Stimulated activated CD4-positive, alpha-beta T cell treated with anti-CD3 and anti-CD28 coated beads, Interleukin-15, amount 100 ng/mL, for 24 hours (primary cell): Measurements from ENCODE around the gene MUL1.
"Not testable (repeated sequence)": the region's sequence is repeated elsewhere in the genome, so short reads cannot be mapped to it uniquely, and the experiment has no call there.

ENCODE experiments used
- DNase-seq: peaks from one replicate; pipeline ENCODE4 v3.0.0-alpha.2; 2020

Gene MUL1

GRCh38 chr1:20511518-20512428 lies 3.8 kb upstream of the MUL1 start:
- DNase-seq, result no peak

GRCh38 chr1:20508411-20508771 lies 440 bp upstream of the MUL1 start:
- DNase-seq, result no peak

GRCh38 chr1:20507248-20507563 lies 745 bp downstream of the MUL1 start:
- DNase-seq, result no peak

- no peak for DNase-seq
Measured at GRCh38 chr1:20505488-20505887, 2.5 kb downstream of the MUL1 start.

- no peak for DNase-seq
Measured at GRCh38 chr1:20500716-20501115, 7.2 kb downstream of the MUL1 start.

- no peak for DNase-seq
Measured at GRCh38 chr1:20499718-20500117, 8.2 kb downstream of the MUL1 start.

GRCh38 chr1:20499105-20499504 lies 8.8 kb downstream of the MUL1 start:
- no peak for DNase-seq

GRCh38 chr1:20498116-20498515 lies 9.8 kb downstream of the MUL1 start:
- no peak for DNase-seq

GRCh38 chr1:20497506-20497905 lies 10.4 kb downstream of the MUL1 start:
- no peak for DNase-seq

GRCh38 chr1:20496725-20497383 lies 11.1 kb downstream of the MUL1 start:
- not testable (repeated sequence) for DNase-seq

GRCh38 chr1:20496241-20496661 lies 11.7 kb downstream of the MUL1 start:
- peak; percentile 57 for DNase-seq

- no peak for DNase-seq
Measured at GRCh38 chr1:20495661-20496060, 12.3 kb downstream of the MUL1 start.

- no peak for DNase-seq
Measured at GRCh38 chr1:20494609-20495311, 13.2 kb downstream of the MUL1 start.

- peak; percentile 82 for DNase-seq
Measured at GRCh38 chr1:20493839-20494608, 13.9 kb downstream of the MUL1 start.

- DNase-seq, result no peak
Measured at GRCh38 chr1:20493309-20493708, 14.6 kb downstream of the MUL1 start.

GRCh38 chr1:20492751-20493150 lies 15.2 kb downstream of the MUL1 start:
- no peak for DNase-seq

- no peak for DNase-seq
Measured at GRCh38 chr1:20491866-20492265, 16.1 kb downstream of the MUL1 start.

- DNase-seq, result no peak
Measured at GRCh38 chr1:20491178-20491577, 16.8 kb downstream of the MUL1 start.

GRCh38 chr1:20487236-20487590 lies 20.7 kb downstream of the MUL1 start:
- DNase-seq, result no peak

- DNase-seq, result no peak
Measured at GRCh38 chr1:20486457-20487235, 21.3 kb downstream of the MUL1 start.

GRCh38 chr1:20485527-20486456 lies 22.2 kb downstream of the MUL1 start, which contains the start of gene CAMK2N1:
Gene CAMK2N1 (minus strand): TSS chr1:20486210. CDS start chr1:20485379, 831 bp downstream.
- peak; percentile 69 for DNase-seq
